ENCODE data around the gene SAE1. TPM values are rescaled to one million over a fixed set of nuclear protein-coding genes. Genes with fewer than 3 reads are reported as not detected.

Gene SAE1
- total and polyA plus RNA-seq, 8 donors, result 16.2 to 373 (median 43.5) TPM

DNA sequence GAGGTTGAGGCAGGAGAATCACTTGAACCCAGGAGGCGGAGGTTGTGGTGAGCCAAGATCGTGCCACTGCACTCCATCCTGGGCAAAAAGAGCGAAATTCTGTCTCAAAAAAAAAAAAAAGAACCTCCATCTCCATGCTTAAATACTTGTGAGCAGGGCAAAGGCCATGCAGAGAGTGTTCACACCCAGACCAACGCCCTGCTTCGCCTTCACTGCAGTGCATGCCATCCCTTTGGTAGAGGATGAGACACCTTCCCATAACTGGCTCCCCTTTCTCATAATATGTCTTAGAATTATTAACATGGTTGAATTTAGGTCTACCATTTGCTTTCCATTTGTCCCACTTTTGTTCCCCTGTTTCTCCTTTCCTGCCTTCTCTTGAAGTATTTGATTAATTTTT, 84.9 kb downstream of the SAE1 start:
- no peaks in the 10 kb centered on the region for H3K27me3 ChIP-seq
- TF ChIP-seq POLR2AphosphoS5 (IDR thresholded peaks at IDR 0.05), result no peak
- TF ChIP-seq EP300 (IDR thresholded peaks at IDR 0.05), result no peak
- TF ChIP-seq, protein P1, sequence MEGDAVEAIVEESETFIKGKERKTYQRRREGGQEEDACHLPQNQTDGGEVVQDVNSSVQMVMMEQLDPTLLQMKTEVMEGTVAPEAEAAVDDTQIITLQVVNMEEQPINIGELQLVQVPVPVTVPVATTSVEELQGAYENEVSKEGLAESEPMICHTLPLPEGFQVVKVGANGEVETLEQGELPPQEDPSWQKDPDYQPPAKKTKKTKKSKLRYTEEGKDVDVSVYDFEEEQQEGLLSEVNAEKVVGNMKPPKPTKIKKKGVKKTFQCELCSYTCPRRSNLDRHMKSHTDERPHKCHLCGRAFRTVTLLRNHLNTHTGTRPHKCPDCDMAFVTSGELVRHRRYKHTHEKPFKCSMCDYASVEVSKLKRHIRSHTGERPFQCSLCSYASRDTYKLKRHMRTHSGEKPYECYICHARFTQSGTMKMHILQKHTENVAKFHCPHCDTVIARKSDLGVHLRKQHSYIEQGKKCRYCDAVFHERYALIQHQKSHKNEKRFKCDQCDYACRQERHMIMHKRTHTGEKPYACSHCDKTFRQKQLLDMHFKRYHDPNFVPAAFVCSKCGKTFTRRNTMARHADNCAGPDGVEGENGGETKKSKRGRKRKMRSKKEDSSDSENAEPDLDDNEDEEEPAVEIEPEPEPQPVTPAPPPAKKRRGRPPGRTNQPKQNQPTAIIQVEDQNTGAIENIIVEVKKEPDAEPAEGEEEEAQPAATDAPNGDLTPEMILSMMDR (IDR thresholded peaks at IDR 0.05), result no peak
- no peak for TF ChIP-seq POLR2A (IDR thresholded peaks at IDR 0.05)
- peaks cover 3 to 8% (median 6%) of the 10 kb centered on the region in 4 donors for H3K36me3 ChIP-seq
- H3K4me3 ChIP-seq, result no peak overlapping the region
- DNase-seq, result peak in 1 of 2 donors; percentile 48
- no peak overlapping the region for H3K27ac ChIP-seq
- H3K9me3 ChIP-seq, result no peaks in the 10 kb centered on the region
- intact Hi-C loops (cut with DNase I; ENCODE audit: low total_unique reads), result no loop called here
- 83 to 96% (median 89%) methylated on average over 5 of the region's 5 CpGs for WGBS, 5 donors
- peaks cover 0 to 8% (median 5%) of the 10 kb centered on the region in 4 donors for H3K4me1 ChIP-seq

DNA sequence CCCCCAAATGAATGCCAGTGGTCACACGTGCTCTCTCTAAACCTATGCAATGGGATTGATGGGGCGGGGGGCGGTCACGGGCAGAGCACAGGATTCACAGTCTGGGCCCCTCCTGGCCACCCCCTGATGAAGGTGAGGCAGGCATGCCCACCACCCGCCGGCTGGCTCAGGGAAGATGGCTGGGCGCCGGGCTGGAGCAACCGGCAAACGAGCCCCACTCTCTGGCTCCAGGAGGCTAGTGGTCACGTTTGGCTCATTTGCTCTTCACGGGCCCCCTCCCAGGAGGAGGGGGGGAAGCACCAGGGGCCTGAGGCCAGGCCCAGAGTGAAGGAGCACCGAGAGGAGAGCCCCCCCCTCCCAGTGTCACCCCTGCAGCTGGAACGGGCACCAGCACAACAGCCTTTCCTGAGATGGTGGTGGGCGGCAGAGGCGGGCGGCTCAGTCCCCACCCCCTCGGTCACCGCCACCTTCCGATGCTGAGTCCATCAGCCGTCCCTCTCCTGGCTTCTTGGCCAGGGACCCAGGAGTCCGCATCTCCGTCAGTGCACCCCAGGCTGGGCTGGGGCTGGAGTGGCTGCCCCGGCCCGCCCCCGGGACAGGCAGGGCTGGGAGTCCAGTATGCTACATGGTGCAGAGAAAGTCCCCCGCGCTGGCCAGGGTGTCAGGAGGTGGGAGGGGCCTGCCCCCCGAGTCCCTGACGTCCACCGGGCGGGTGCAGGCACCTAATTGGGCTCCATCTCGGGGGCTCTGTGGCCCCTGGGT, 90.6 kb downstream of the SAE1 start:
- Histone ChIP-seq H3K9me3 (no peaks in the 10 kb centered on the region), H3K4me3 (no peak overlapping the region), H3K4me1 (peaks cover 7 to 12% (median 9%) of the 10 kb centered on the region in 4 donors), H3K27me3 (no peaks in the 10 kb centered on the region), H3K36me3 (peaks cover 16 to 41% (median 33%) of the 10 kb centered on the region in 4 donors), H3K27ac (no peak overlapping the region)
- intact Hi-C loops (cut with DNase I; ENCODE audit: low total_unique reads), result no loop called here
- TF ChIP-seq POLR2AphosphoS5 (IDR thresholded peaks at IDR 0.05) (no peak), POLR2A (IDR thresholded peaks at IDR 0.05) (no peak), EP300 (IDR thresholded peaks at IDR 0.05) (no peak)
- DNase-seq, result no peak
- WGBS, 5 donors, result 87 to 91% (median 88%) methylated on average over 2 to 33 of the region's 33 CpGs

DNA sequence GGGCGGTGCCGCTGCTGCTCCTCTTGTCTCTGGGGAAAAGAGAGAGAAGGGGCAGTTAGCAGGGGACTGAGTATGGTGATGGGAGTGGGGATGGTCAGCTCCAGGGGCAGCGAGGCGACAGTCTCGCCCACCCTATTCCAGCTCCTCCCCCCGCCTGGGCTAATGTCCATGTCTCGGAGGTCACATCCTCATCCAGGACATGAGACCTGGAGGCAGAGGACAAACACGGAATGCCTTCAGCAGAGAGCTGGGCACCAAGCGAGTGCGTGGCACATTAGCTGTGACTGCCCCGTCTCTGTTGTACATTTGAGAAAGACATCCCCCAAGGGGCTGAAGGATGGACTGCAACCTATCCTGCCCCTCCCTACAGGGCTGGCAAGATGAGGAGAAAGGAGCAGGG, 91.3 kb downstream of the SAE1 start:
- no peak overlapping the region for H3K4me3 ChIP-seq
- H3K27ac ChIP-seq, result no peak overlapping the region
- intact Hi-C loops (cut with DNase I; ENCODE audit: low total_unique reads), result no loop called here
- TF ChIP-seq POLR2A (IDR thresholded peaks at IDR 0.05) (no peak), EP300 (IDR thresholded peaks at IDR 0.05) (no peak), POLR2AphosphoS5 (IDR thresholded peaks at IDR 0.05) (no peak)
- TF ChIP-seq, protein P1 (IDR thresholded peaks at IDR 0.05), result no peak
- H3K9me3 ChIP-seq, result no peaks in the 10 kb centered on the region
- no peak for DNase-seq
- peaks cover 13 to 18% (median 15%) of the 10 kb centered on the region in 4 donors for H3K4me1 ChIP-seq
- H3K36me3 ChIP-seq, result peaks cover 16 to 41% (median 33%) of the 10 kb centered on the region in 4 donors
- WGBS, 5 donors, result 92 to 98% (median 96%) methylated on average over 11 of the region's 11 CpGs
- H3K27me3 ChIP-seq, result no peaks in the 10 kb centered on the region

DNA sequence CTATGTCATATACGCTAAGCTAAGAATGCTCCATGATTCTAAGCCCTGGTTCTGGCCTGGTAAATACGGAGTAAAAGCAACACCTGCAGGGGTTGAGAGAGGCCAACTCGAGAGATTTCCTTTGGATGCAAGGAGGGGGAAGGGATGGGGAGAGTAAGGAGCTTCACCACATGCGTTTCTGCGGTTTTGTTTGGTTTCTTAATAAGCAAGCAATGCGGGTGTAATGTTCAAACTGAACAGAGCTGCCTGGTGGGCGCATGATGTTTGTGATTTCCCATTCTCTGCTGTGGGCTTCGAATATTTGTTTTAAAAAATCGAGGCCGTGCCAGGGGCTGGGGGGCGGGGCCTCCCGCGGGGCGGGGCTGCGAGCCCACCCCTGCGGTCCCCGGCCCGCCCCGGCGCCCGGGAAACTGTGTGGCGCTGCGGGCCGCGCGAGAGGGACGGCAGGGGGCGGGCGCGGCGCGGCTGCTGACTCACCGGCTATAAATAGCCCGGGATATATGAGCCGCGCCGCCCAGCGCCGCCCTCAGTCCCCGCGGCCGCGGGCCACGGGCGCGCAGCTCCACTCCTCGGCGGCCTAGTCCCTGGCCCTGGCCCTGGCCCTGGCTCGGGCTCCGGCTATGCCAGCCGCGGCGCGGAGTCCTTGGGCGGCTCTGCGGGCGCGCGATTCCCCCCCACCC, 95.3 kb downstream of the SAE1 start:
- peaks cover 44 to 54% (median 49%) of the 10 kb centered on the region in 4 donors for H3K4me1 ChIP-seq
- peak; percentile 98 to 100 (median 100) for TF ChIP-seq POLR2AphosphoS5 (IDR thresholded peaks at IDR 0.05)
- no peak for TF ChIP-seq EP300 (IDR thresholded peaks at IDR 0.05)
- TF ChIP-seq, protein P1 (IDR thresholded peaks at IDR 0.05), result peak in 3 of 7 experiments; percentile 23 to 81 (median 38)
- TF ChIP-seq POLR2A (IDR thresholded peaks at IDR 0.05), result peak in 1 of 4 donors; percentile 76
- WGBS, 5 donors, result 2 to 9% (median 3%) methylated on average over 12 to 59 of the region's 59 CpGs

More for the DNA sequence above, 95.3 kb downstream of the SAE1 start:
- Histone ChIP-seq H3K36me3 (peaks cover 10 to 32% (median 23%) of the 10 kb centered on the region in 4 donors), H3K27ac (peak overlapping the region; percentile 96 to 100 (median 99)), H3K9me3 (no peaks in the 10 kb centered on the region), H3K27me3 (no peaks in the 10 kb centered on the region), H3K4me3 (peak overlapping the region; percentile 57 to 99 (median 86))
- intact Hi-C loops (cut with DNase I; ENCODE audit: low total_unique reads), result no loop called here
- peak; percentile 93 to 97 for DNase-seq

Data from stomach (tissue), 9 donors.